ENCODE measurements around the gene NEB.

NEB gene

DNA sequence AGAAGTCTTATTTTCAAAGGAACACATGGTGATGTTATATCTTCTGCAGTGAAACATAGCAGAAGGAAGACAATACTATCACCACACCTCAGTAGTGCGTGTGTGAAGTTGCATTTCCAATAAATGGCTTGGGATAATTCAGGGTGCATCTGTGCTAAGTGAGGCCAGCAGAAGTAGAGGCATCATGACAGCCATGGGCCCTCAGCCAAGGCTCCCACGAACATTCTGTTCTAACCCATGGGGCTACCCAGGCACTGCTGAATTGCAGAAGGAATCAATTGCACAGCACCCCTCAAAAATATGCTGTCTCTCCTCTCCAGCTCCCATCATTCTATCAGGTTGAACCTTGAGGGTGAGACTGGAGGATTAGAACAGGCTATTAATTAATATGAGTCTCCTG, 185.1 kb downstream of the NEB start:
- peaks cover 0 to 3% (median 0%) of the 10 kb centered on the region in 4 experiments for H3K4me1 ChIP-seq (ENCODE audit: control extremely low read depth in 1 of 4, control insufficient read depth in 4 of 4, insufficient read depth in 4 of 4, low read length in 3 of 4)
- no peak for DNase-seq
- no peaks in the 10 kb centered on the region for H3K9me3 ChIP-seq (ENCODE audit: control extremely low read depth in 1 of 5, control insufficient read depth in 4 of 5, insufficient read depth in 2 of 5, low read depth in 1 of 5, low read length in 4 of 5)
- no peak overlapping the region for H3K4me3 ChIP-seq (ENCODE audit: control insufficient read depth in 1 of 7, extremely low read depth in 1 of 7, insufficient read depth in 4 of 7, low read depth in 2 of 7, low read length in 6 of 7)
- no peak overlapping the region for H3K27ac ChIP-seq (ENCODE audit: insufficient read depth in 1 of 2, low read depth in 1 of 2, low read length in 2 of 2, poor library complexity in 1 of 2, severe bottlenecking in 2 of 2)
- 100% methylated on average over 1 of the region's 2 CpGs for WGBS (ENCODE audit: insufficient coverage)
- H3K27me3 ChIP-seq (replicated peaks in 2 of 5; ENCODE audit: control insufficient read depth in 4 of 5, insufficient read depth in 5 of 5, low read length in 4 of 5) = no peaks in the 10 kb centered on the region
- no peaks in the 10 kb centered on the region for H3K36me3 ChIP-seq (ENCODE audit: control insufficient read depth in 4 of 4, insufficient read depth in 4 of 4, low read length in 3 of 4)
- POLR2A ChIA-PET = no interaction called here
- CTCF ChIA-PET = no interaction called here

DNA sequence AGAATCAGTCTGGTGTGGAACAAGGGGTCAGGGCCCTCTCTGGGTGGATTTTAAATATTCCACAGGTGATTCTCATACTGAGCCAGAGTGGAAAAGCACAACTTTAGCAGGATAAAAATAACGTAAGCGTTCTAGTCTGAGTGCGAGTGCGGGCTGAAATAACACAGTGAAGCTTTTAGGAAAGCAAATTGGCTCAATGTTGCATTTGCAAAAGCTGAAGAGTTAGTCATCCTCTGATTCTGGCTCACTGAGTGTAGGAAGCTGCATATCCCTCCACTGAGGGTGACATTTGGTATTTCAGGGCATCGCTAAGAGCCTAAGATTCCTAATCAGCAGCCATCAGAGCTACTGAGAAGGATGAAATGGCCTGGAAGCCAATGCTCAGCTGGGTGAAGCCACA, 189.8 kb downstream of the NEB start:
- Histone ChIP-seq H3K4me1 (ENCODE audit: control extremely low read depth in 1 of 4, control insufficient read depth in 4 of 4, insufficient read depth in 4 of 4, low read length in 3 of 4) (no peaks in the 10 kb centered on the region), H3K27me3 (replicated peaks in 2 of 5; ENCODE audit: control insufficient read depth in 4 of 5, insufficient read depth in 5 of 5, low read length in 4 of 5) (no peaks in the 10 kb centered on the region), H3K9me3 (ENCODE audit: control extremely low read depth in 1 of 5, control insufficient read depth in 4 of 5, insufficient read depth in 2 of 5, low read depth in 1 of 5, low read length in 4 of 5) (no peaks in the 10 kb centered on the region), H3K36me3 (ENCODE audit: control insufficient read depth in 4 of 4, insufficient read depth in 4 of 4, low read length in 3 of 4) (no peaks in the 10 kb centered on the region), H3K4me3 (ENCODE audit: control insufficient read depth in 1 of 7, extremely low read depth in 1 of 7, insufficient read depth in 4 of 7, low read depth in 2 of 7, low read length in 6 of 7) (no peak overlapping the region), H3K27ac (ENCODE audit: insufficient read depth in 1 of 2, low read depth in 1 of 2, low read length in 2 of 2, poor library complexity in 1 of 2, severe bottlenecking in 2 of 2) (no peak overlapping the region)
- ChIA-PET POLR2A (no interaction called here), CTCF (no interaction called here)
- 99% methylated on average over 5 of the region's 5 CpGs for WGBS (ENCODE audit: insufficient coverage)
- no peak for DNase-seq

DNA sequence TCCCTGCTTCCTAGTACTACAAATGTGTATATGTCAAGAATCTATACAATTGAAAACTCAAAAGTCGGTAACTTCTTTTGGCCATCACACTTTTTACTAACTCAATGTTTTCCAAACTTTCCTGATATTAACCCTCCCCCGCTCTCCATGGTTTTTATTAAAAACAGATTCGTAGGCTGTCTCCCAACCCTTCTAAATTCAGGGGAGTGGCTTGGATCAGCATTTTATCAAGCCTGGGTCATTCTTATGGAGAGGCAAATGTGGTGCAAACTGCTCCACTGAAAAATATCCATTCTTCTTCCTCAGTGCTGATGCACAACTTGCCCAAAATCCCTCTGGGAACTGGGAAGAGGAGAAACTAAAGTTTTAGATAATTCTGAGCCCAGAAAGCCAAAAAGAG, 190.4 kb downstream of the NEB start:
- POLR2A ChIA-PET = no interaction called here
- no peaks in the 10 kb centered on the region for H3K36me3 ChIP-seq (ENCODE audit: control insufficient read depth in 4 of 4, insufficient read depth in 4 of 4, low read length in 3 of 4)

DNA sequence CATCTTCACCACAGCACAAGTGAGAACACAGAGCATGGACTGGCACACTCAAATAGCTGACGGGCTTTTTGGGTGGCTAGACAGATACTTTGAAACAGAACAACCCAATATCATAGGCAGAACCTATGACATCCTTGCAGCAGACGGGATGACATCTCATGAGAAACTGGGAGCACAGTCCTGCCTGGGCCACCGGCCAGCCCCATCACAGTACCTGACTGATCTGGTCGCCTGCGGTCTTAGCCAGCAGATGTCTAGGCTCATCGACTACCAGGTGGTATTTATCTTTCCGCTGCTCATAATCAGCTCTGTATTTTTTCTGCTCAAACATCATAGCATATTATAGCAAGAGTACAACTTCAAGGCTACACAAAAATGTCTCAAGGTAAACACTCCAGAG, 200.3 kb downstream of the NEB start:
- ChIA-PET CTCF (no interaction called here), POLR2A (no interaction called here)
- H3K9me3 ChIP-seq (ENCODE audit: control extremely low read depth in 1 of 5, control insufficient read depth in 4 of 5, insufficient read depth in 2 of 5, low read depth in 1 of 5, low read length in 4 of 5) = no peaks in the 10 kb centered on the region

More for the DNA sequence above, 190.4 kb downstream of the NEB start:
- DNase-seq = no peak
- Histone ChIP-seq H3K4me3 (ENCODE audit: control insufficient read depth in 1 of 7, extremely low read depth in 1 of 7, insufficient read depth in 4 of 7, low read depth in 2 of 7, low read length in 6 of 7) (no peak overlapping the region), H3K27ac (ENCODE audit: insufficient read depth in 1 of 2, low read depth in 1 of 2, low read length in 2 of 2, poor library complexity in 1 of 2, severe bottlenecking in 2 of 2) (no peak overlapping the region), H3K4me1 (ENCODE audit: control extremely low read depth in 1 of 4, control insufficient read depth in 4 of 4, insufficient read depth in 4 of 4, low read length in 3 of 4) (no peaks in the 10 kb centered on the region), H3K9me3 (ENCODE audit: control extremely low read depth in 1 of 5, control insufficient read depth in 4 of 5, insufficient read depth in 2 of 5, low read depth in 1 of 5, low read length in 4 of 5) (no peaks in the 10 kb centered on the region), H3K27me3 (replicated peaks in 2 of 5; ENCODE audit: control insufficient read depth in 4 of 5, insufficient read depth in 5 of 5, low read length in 4 of 5) (no peaks in the 10 kb centered on the region)
- 100% methylated on average over 3 of the region's 3 CpGs for WGBS (ENCODE audit: insufficient coverage)
- CTCF ChIA-PET = no interaction called here

DNA sequence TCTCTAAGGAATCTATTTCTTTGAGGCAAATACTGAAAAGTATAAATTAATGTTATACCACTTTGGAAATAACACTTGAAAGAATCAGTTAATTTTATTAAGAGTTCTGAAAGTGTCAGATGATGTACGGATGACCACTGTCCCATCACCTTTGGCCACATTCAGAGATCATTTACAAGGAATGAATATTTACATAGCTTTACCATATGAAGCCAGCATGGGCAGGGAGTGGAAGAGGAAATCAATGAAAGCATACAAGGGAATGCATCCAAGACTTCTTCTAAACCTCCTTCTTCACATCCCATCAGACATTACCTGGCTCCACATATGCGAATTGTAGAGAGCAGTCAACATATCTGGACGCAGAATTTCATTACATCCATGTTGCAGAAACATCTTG, 201.1 kb downstream of the NEB start:
- H3K4me3 ChIP-seq (ENCODE audit: control insufficient read depth in 1 of 7, extremely low read depth in 1 of 7, insufficient read depth in 4 of 7, low read depth in 2 of 7, low read length in 6 of 7) = no peak overlapping the region

More for the DNA sequence above, 200.3 kb downstream of the NEB start:
- Histone ChIP-seq H3K27ac (ENCODE audit: insufficient read depth in 1 of 2, low read depth in 1 of 2, low read length in 2 of 2, poor library complexity in 1 of 2, severe bottlenecking in 2 of 2) (no peak overlapping the region), H3K27me3 (replicated peaks in 2 of 5; ENCODE audit: control insufficient read depth in 4 of 5, insufficient read depth in 5 of 5, low read length in 4 of 5) (no peaks in the 10 kb centered on the region), H3K4me1 (ENCODE audit: control extremely low read depth in 1 of 4, control insufficient read depth in 4 of 4, insufficient read depth in 4 of 4, low read length in 3 of 4) (no peaks in the 10 kb centered on the region), H3K4me3 (ENCODE audit: control insufficient read depth in 1 of 7, extremely low read depth in 1 of 7, insufficient read depth in 4 of 7, low read depth in 2 of 7, low read length in 6 of 7) (no peak overlapping the region), H3K36me3 (ENCODE audit: control insufficient read depth in 4 of 4, insufficient read depth in 4 of 4, low read length in 3 of 4) (no peaks in the 10 kb centered on the region)
- DNase-seq = no peak
- WGBS (ENCODE audit: insufficient coverage) = 98% methylated on average over 7 of the region's 7 CpGs

DNA sequence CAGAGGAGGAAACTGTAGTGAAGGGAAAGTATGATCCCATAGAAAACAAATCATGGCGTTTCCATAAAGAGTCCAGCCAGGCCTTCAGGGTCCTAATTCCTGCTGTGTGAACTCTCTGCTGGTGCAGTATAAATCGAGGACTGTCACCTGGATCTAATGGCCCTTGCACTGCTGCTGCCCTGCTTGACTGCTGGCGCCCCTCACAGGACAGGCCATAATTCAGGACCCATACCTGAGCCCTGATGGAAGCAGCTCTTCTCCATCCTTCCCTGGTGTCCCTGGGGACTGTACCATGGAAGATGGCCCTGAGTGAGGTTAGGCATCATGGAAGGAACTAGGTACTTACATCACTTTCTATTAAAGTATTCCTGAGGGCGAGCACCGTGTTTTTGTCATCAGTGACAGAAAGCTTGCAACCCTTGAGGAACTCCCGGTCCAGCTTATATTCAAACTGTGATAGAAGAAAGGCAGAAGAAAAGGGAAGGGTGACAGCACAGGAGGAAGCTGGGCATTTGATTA, 207.6 kb downstream of the NEB start:
- Histone ChIP-seq H3K4me1 (ENCODE audit: control extremely low read depth in 1 of 4, control insufficient read depth in 4 of 4, insufficient read depth in 4 of 4, low read length in 3 of 4) (peaks cover 0 to 6% (median 1%) of the 10 kb centered on the region in 4 experiments), H3K36me3 (ENCODE audit: control insufficient read depth in 4 of 4, insufficient read depth in 4 of 4, low read length in 3 of 4) (no peaks in the 10 kb centered on the region), H3K9me3 (ENCODE audit: control extremely low read depth in 1 of 5, control insufficient read depth in 4 of 5, insufficient read depth in 2 of 5, low read depth in 1 of 5, low read length in 4 of 5) (no peaks in the 10 kb centered on the region), H3K4me3 (ENCODE audit: control insufficient read depth in 1 of 7, extremely low read depth in 1 of 7, insufficient read depth in 4 of 7, low read depth in 2 of 7, low read length in 6 of 7) (no peak overlapping the region), H3K27ac (ENCODE audit: insufficient read depth in 1 of 2, low read depth in 1 of 2, low read length in 2 of 2, poor library complexity in 1 of 2, severe bottlenecking in 2 of 2) (no peak overlapping the region), H3K27me3 (replicated peaks in 2 of 5; ENCODE audit: control insufficient read depth in 4 of 5, insufficient read depth in 5 of 5, low read length in 4 of 5) (no peaks in the 10 kb centered on the region)
- no peak for DNase-seq
- 100% methylated on average over 6 of the region's 6 CpGs for WGBS (ENCODE audit: insufficient coverage)
- ChIA-PET POLR2A (no interaction called here), CTCF (interaction anchor here (1.0 kb wide), 1 partner anchor 20 kb away, joined by 4 read pairs; no protein-coding TSS in a partner anchor)

More for the DNA sequence above, 201.1 kb downstream of the NEB start:
- Histone ChIP-seq H3K27ac (ENCODE audit: insufficient read depth in 1 of 2, low read depth in 1 of 2, low read length in 2 of 2, poor library complexity in 1 of 2, severe bottlenecking in 2 of 2) (no peak overlapping the region), H3K9me3 (ENCODE audit: control extremely low read depth in 1 of 5, control insufficient read depth in 4 of 5, insufficient read depth in 2 of 5, low read depth in 1 of 5, low read length in 4 of 5) (no peaks in the 10 kb centered on the region), H3K4me1 (ENCODE audit: control extremely low read depth in 1 of 4, control insufficient read depth in 4 of 4, insufficient read depth in 4 of 4, low read length in 3 of 4) (no peaks in the 10 kb centered on the region), H3K36me3 (ENCODE audit: control insufficient read depth in 4 of 4, insufficient read depth in 4 of 4, low read length in 3 of 4) (no peaks in the 10 kb centered on the region), H3K27me3 (replicated peaks in 2 of 5; ENCODE audit: control insufficient read depth in 4 of 5, insufficient read depth in 5 of 5, low read length in 4 of 5) (no peaks in the 10 kb centered on the region)
- ChIA-PET CTCF (no interaction called here), POLR2A (no interaction called here)
- 100% methylated on average over 2 of the region's 3 CpGs for WGBS (ENCODE audit: insufficient coverage)
- no peak for DNase-seq

DNA sequence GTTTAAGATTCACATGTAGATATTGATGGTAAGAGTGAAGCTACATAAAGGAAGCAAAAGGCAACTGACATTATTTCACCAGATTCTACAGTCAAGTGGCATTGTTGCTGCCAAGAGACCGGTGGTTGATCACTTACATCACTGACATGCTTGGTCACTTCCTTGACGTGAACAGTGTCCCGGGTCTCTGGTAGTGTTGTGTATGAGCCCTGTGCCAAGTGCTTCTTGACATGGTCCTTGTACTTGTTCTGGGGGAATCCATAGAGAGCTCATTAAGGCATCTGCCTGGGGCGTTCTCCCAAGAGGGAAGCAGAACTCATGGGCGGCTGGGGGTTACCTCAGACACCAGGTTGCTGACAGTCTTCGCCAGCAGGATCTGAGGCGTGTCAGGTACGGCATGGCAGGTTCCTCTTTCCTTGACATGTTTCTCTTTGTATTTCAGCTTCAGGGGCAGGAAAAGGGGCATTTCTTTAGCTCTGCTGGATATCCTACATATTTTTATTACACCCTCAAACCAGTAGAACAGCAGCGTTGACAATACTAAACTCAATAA, 208.4 kb downstream of the NEB start:
- peak; percentile 50 to 75 (median 63) for DNase-seq
- 8% methylated on average over 7 of the region's 9 CpGs for WGBS (ENCODE audit: insufficient coverage)

More for the DNA sequence above, 208.4 kb downstream of the NEB start:
- Histone ChIP-seq H3K4me1 (ENCODE audit: control extremely low read depth in 1 of 4, control insufficient read depth in 4 of 4, insufficient read depth in 4 of 4, low read length in 3 of 4) (peaks cover 0 to 6% (median 1%) of the 10 kb centered on the region in 4 experiments), H3K27me3 (replicated peaks in 2 of 5; ENCODE audit: control insufficient read depth in 4 of 5, insufficient read depth in 5 of 5, low read length in 4 of 5) (no peaks in the 10 kb centered on the region), H3K27ac (ENCODE audit: insufficient read depth in 1 of 2, low read depth in 1 of 2, low read length in 2 of 2, poor library complexity in 1 of 2, severe bottlenecking in 2 of 2) (no peak overlapping the region), H3K9me3 (ENCODE audit: control extremely low read depth in 1 of 5, control insufficient read depth in 4 of 5, insufficient read depth in 2 of 5, low read depth in 1 of 5, low read length in 4 of 5) (no peaks in the 10 kb centered on the region), H3K4me3 (ENCODE audit: control insufficient read depth in 1 of 7, extremely low read depth in 1 of 7, insufficient read depth in 4 of 7, low read depth in 2 of 7, low read length in 6 of 7) (peak overlapping the region in 2 of 7 experiments; percentile 25 to 54), H3K36me3 (ENCODE audit: control insufficient read depth in 4 of 4, insufficient read depth in 4 of 4, low read length in 3 of 4) (no peaks in the 10 kb centered on the region)
- POLR2A ChIA-PET = no interaction called here
- CTCF ChIA-PET = interaction anchor here (1.0 to 1.1 kb wide), 2 partner anchors 19 to 33 kb away, joined by 3 to 4 read pairs; no protein-coding TSS in a partner anchor
